H1 (cell line): ENCODE data around the gene CSF2. TPM values are rescaled to one million over a fixed set of nuclear protein-coding genes. Genes with fewer than 3 reads are reported as not detected.

Experiments
- CTCF ChIA-PET: fragments of 300-600 bp; sonication (Branson Sonifier 250); formaldehyde crosslinking; loops from one replicate; lab custom pipeline; 2021; ENCODE audit not compliant: partially characterized antibody; lab: Charles Lee
- POLR2A ChIA-PET: fragments of 300-600 bp; sonication (Branson Sonifier 250); formaldehyde crosslinking; loops from one replicate; lab custom pipeline; 2021; ENCODE audit warnings: inconsistent platforms; ENCODE audit not compliant: partially characterized antibody; lab: Charles Lee
- DNase-seq, 2 experiments: peaks; one replicate each; pipeline versions ENCODE4 v3.0.0 to v3.0.0-alpha.2; 2010 to 2022; ENCODE audit warnings: low spot score in 2 of 2, low read depth in 1 of 2, mixed read lengths in 1 of 2
- FAIRE-seq: peaks from 2 replicates; lab custom pipeline; 2011; peaks lifted over from hg19 to GRCh38; lab: Jason Lieb, UNC
- H2AFZ ChIP-seq: 2 replicates; pipeline ENCODE4 v1.8.1; 2012; ENCODE audit warnings: low read length, inconsistent platforms
- H2AK5ac ChIP-seq: 2 replicates; pipeline ENCODE4 v1.6.1; 2013; ENCODE audit warnings: low read depth, low read length
- H2BK120ac ChIP-seq: replicated peaks from 2 replicates; pipeline ENCODE3; 2013; ENCODE audit warnings: low read depth, low read length, inconsistent platforms
- H2BK12ac ChIP-seq: 2 replicates; pipeline ENCODE4 v1.6.1; 2013; ENCODE audit warnings: low read depth, low read length
- H2BK15ac ChIP-seq: 2 replicates; pipeline ENCODE4 v1.6.1; 2013; ENCODE audit warnings: low read length
- H2BK20ac ChIP-seq: 2 replicates; pipeline ENCODE4 v1.6.1; 2013; ENCODE audit warnings: low read length
- H2BK5ac ChIP-seq: 2 replicates; pipeline ENCODE4 v1.6.1; 2013; ENCODE audit warnings: low read depth, low read length
- H3K14ac ChIP-seq: 2 replicates; pipeline ENCODE4 v1.6.1; 2013; ENCODE audit warnings: inconsistent platforms; ENCODE audit not compliant: insufficient read length
- H3K18ac ChIP-seq: 2 replicates; pipeline ENCODE4 v1.6.1; 2013; ENCODE audit warnings: low read length; ENCODE audit errors: extremely low read depth
- H3K23ac ChIP-seq: 2 replicates; pipeline ENCODE4 v1.6.1; 2013; ENCODE audit warnings: inconsistent platforms; ENCODE audit not compliant: insufficient read length
- H3K23me2 ChIP-seq: 2 replicates; pipeline ENCODE4 v1.6.1; 2013; ENCODE audit warnings: low read depth, low read length
- H3K27ac ChIP-seq: 2 replicates; pipeline ENCODE4 v1.6.1; 2011; ENCODE audit warnings: low read depth, low read length, inconsistent platforms
- H3K27me3 ChIP-seq, 4 experiments: replicated peaks in 1 of 4; 1 replicate in 1 of 4; 2 replicates in 3 of 4; pipeline versions ENCODE4 v1.6.1 to v1.8.1; 2011 to 2013; ENCODE audit warnings: low read length in 3 of 4, mild to moderate bottlenecking in 3 of 4, inconsistent platforms in 2 of 4, mixed read lengths in 2 of 4, moderate library complexity in 1 of 4; ENCODE audit not compliant: control insufficient read depth in 3 of 4, insufficient read depth in 3 of 4; ENCODE audit errors: extremely low read depth in 1 of 4
- H3K36me3 ChIP-seq, 4 experiments: 2 replicates each; pipeline versions ENCODE4 v1.6.1 to v1.8.1; 2011 to 2013; ENCODE audit warnings: mild to moderate bottlenecking in 4 of 4, low read length in 3 of 4, moderate library complexity in 2 of 4, control low read depth in 1 of 4, inconsistent platforms in 1 of 4; ENCODE audit not compliant: insufficient read depth in 4 of 4, control insufficient read depth in 2 of 4
- H3K4ac ChIP-seq: replicated peaks from 2 replicates; pipeline ENCODE3; 2013; ENCODE audit warnings: low read length, low read depth, mixed read lengths, inconsistent platforms; ENCODE audit not compliant: insufficient read length
- H3K4me1 ChIP-seq, 4 experiments: replicated peaks in 1 of 4; 1 replicate in 1 of 4; 2 replicates in 3 of 4; pipeline versions ENCODE4 v1.6.1 to v1.8.1; 2011 to 2013; ENCODE audit warnings: low read length in 3 of 4, inconsistent platforms in 2 of 4, mixed read lengths in 1 of 4; ENCODE audit not compliant: insufficient read depth in 4 of 4, control insufficient read depth in 3 of 4
- H3K4me2 ChIP-seq, 2 experiments: 2 replicates each; pipeline versions ENCODE4 v1.6.1 to v1.8.1; 2011 to 2013; ENCODE audit warnings: low read depth in 2 of 2, low read length in 2 of 2, control low read depth in 1 of 2, inconsistent platforms in 1 of 2, mild to moderate bottlenecking in 1 of 2; ENCODE audit not compliant: insufficient read depth in 1 of 2
- H3K4me3 ChIP-seq, 4 experiments: fragments of 200-600, 300-600 bp in 1 of 4; sonication (generic), shearing (Covaris generic), sonication (Bioruptor Twin) in 1 of 4; 2 replicates each; pipeline versions ENCODE4 v1.5.1 to v1.8.1; 2011 to 2016; ENCODE audit warnings: low read length in 4 of 4, low read depth in 3 of 4, control low read depth in 2 of 4, inconsistent platforms in 2 of 4, mild to moderate bottlenecking in 2 of 4, mixed read lengths in 1 of 4, moderate library complexity in 1 of 4; ENCODE audit not compliant: insufficient read depth in 2 of 4; ENCODE audit errors: extremely low read depth in 1 of 4
- H3K56ac ChIP-seq: replicated peaks from 2 replicates; pipeline ENCODE3; 2013; ENCODE audit warnings: low read depth, mild to moderate bottlenecking, mixed read lengths, low read length, inconsistent platforms; ENCODE audit not compliant: insufficient read length
- H3K79me1 ChIP-seq: 2 replicates; pipeline ENCODE4 v1.6.1; 2013; ENCODE audit warnings: low read depth, low read length, control low read depth
- H3K79me2 ChIP-seq, 2 experiments: 2 replicates each; pipeline versions ENCODE4 v1.6.1 to v1.8.1; 2012 to 2013; ENCODE audit warnings: low read length in 2 of 2, mild to moderate bottlenecking in 2 of 2, inconsistent platforms in 1 of 2; ENCODE audit not compliant: insufficient read depth in 2 of 2, control insufficient read depth in 1 of 2
- H3K9ac ChIP-seq, 4 experiments: replicated peaks in 1 of 4; 1 replicate in 1 of 4; 2 replicates in 3 of 4; pipeline versions ENCODE4 v1.6.1 to v1.8.1; 2011 to 2013; ENCODE audit warnings: low read depth in 3 of 4, low read length in 3 of 4, control low read depth in 2 of 4, mild to moderate bottlenecking in 2 of 4, moderate library complexity in 2 of 4, inconsistent platforms in 1 of 4; ENCODE audit errors: extremely low read depth in 1 of 4
- H3K9me3 ChIP-seq, 2 experiments: 2 replicates each; pipeline versions ENCODE4 v1.6.1 to v1.8.1; 2012 to 2013; ENCODE audit warnings: mild to moderate bottlenecking in 2 of 2, moderate library complexity in 2 of 2, control low read depth in 1 of 2, inconsistent platforms in 1 of 2, low read depth in 1 of 2, low read length in 1 of 2, mixed read lengths in 1 of 2; ENCODE audit not compliant: insufficient read depth in 2 of 2
- H4K20me1 ChIP-seq, 2 experiments: replicated peaks in 1 of 2; 2 replicates each; pipeline versions ENCODE3 to v1.8.1; 2011 to 2013; ENCODE audit warnings: inconsistent platforms in 2 of 2, low read length in 2 of 2, mild to moderate bottlenecking in 1 of 2; ENCODE audit not compliant: insufficient read depth in 2 of 2, control insufficient read depth in 1 of 2
- H4K5ac ChIP-seq: 2 replicates; pipeline ENCODE4 v1.6.1; 2013; ENCODE audit warnings: low read length, low read depth, mixed read lengths, inconsistent platforms; ENCODE audit not compliant: insufficient read length
- H4K8ac ChIP-seq: 2 replicates; pipeline ENCODE4 v1.8.0; 2013; ENCODE audit warnings: mild to moderate bottlenecking, moderate library complexity, low read length, inconsistent platforms; ENCODE audit not compliant: insufficient read depth; ENCODE audit errors: extremely low read depth
- H4K91ac ChIP-seq: replicated peaks from 2 replicates; pipeline ENCODE3; 2013; ENCODE audit warnings: low read length, mixed read lengths, inconsistent platforms; ENCODE audit not compliant: insufficient read length
- CTBP2 ChIP-seq: IDR thresholded peaks from 2 replicates; pipeline ENCODE4 v1.7.0; 2011; ENCODE audit warnings: borderline replicate concordance, mild to moderate bottlenecking, moderate library complexity, mixed read lengths, low read length; ENCODE audit not compliant: insufficient read depth, insufficient read length
- polyA plus RNA-seq, 7 experiments: library from polyadenylated mRNA; depleted of rRNA in 3 of 7; stranded (reverse) in 5 of 7; unstranded in 2 of 7; fragments of >200 nt in 5 of 7; fragments of 200-250 nt in 2 of 7; gene quantifications; 1 replicate in 5 of 7; 2 replicates in 1 of 7; 4 replicates in 1 of 7; pipeline versions ENCODE4 v1.2.1 to v1.2.3, GENCODE V29; 2011 to 2013; ENCODE audit warnings: missing spikeins in 2 of 7, mixed read lengths in 2 of 7
- total RNA-seq: library from RNA; stranded (reverse); fragmentation: NEBNext Ultra II Directional; extraction: Animal tissue kit (Norgen Biotek cat#: 25700); gene quantifications from 2 replicates; pipeline ENCODE4 v1.2.1, GENCODE V29; 2021

The CSF2 gene
- total and polyA plus RNA-seq, 2 of the 8 experiments (the other 6 are each of a cell fraction or from before 2014, with no cell fraction given) = not detected

- H2AK5ac ChIP-seq = no peak overlapping the region
- H3K4me3 ChIP-seq = no peak overlapping the region
- DNase-seq (no peak), FAIRE-seq (no peak)
- no peak overlapping the region for H3K4me2 ChIP-seq
- H2BK20ac ChIP-seq = no peak overlapping the region
- H4K20me1 ChIP-seq = no peaks in the 10 kb centered on the region
- no peaks in the 10 kb centered on the region for H3K23me2 ChIP-seq
- no peaks in the 10 kb centered on the region for H3K27me3 ChIP-seq
- no peak overlapping the region for H4K8ac ChIP-seq
- no peak overlapping the region for H2BK12ac ChIP-seq
- H3K9ac ChIP-seq = no peak overlapping the region
- no peak overlapping the region for H3K14ac ChIP-seq
- no peak overlapping the region for H3K27ac ChIP-seq
- no peak overlapping the region for H2BK15ac ChIP-seq
- H3K23ac ChIP-seq = no peak overlapping the region
- H2BK120ac ChIP-seq = no peak overlapping the region
- peak overlapping the region; percentile 24; the same call in 1 of the 2 replicates for H2BK5ac ChIP-seq
- H3K4ac ChIP-seq = no peak overlapping the region
- ChIA-PET CTCF (no interaction called here), POLR2A (no interaction called here)
- H4K5ac ChIP-seq = no peak overlapping the region
- no peak overlapping the region for H4K91ac ChIP-seq
- H3K4me1 ChIP-seq = no peaks in the 10 kb centered on the region
- H3K79me1 ChIP-seq = no peaks in the 10 kb centered on the region
- H3K79me2 ChIP-seq = no peaks in the 10 kb centered on the region
- no peaks in the 10 kb centered on the region for H3K36me3 ChIP-seq
- H3K9me3 ChIP-seq = no peaks in the 10 kb centered on the region
- H3K56ac ChIP-seq = no peak overlapping the region
- H2AFZ ChIP-seq = no peak overlapping the region; the same call in 1 of the 2 replicates
- no peak overlapping the region for H3K18ac ChIP-seq
- no peak for TF ChIP-seq CTBP2
Observed at GRCh38 chr5:132103332-132103951, 29.9 kb downstream of the CSF2 start.
